SU-DHL-6 (cell line): ENCODE data around the gene MEDAG.

ENCODE experiments used
- EZH2phosphoT487 ChIP-seq: fragments of 200-600 bp; sonication (generic), shearing (Covaris generic); conservative IDR thresholded peaks from 2 replicates; pipeline ENCODE4 v1.6.1; 2018; ENCODE audit warnings: mild to moderate bottlenecking, antibody characterized with exemption, low read length, moderate library complexity, mixed read lengths
- TF ChIP-seq, protein P1 (sequence below): fragments of 200-600 bp; sonication (generic); IDR thresholded peaks from one replicate; pipeline ENCODE4 v1.5.1; 2017; ENCODE audit warnings: antibody characterized with exemption, mild to moderate bottlenecking, low read length, moderate library complexity; ENCODE audit not compliant: insufficient read depth, poor library complexity, severe bottlenecking

GRCh38 chr13:30882996-30883766 is 22.9 kb upstream of the MEDAG start:
- TF ChIP-seq, protein P1, sequence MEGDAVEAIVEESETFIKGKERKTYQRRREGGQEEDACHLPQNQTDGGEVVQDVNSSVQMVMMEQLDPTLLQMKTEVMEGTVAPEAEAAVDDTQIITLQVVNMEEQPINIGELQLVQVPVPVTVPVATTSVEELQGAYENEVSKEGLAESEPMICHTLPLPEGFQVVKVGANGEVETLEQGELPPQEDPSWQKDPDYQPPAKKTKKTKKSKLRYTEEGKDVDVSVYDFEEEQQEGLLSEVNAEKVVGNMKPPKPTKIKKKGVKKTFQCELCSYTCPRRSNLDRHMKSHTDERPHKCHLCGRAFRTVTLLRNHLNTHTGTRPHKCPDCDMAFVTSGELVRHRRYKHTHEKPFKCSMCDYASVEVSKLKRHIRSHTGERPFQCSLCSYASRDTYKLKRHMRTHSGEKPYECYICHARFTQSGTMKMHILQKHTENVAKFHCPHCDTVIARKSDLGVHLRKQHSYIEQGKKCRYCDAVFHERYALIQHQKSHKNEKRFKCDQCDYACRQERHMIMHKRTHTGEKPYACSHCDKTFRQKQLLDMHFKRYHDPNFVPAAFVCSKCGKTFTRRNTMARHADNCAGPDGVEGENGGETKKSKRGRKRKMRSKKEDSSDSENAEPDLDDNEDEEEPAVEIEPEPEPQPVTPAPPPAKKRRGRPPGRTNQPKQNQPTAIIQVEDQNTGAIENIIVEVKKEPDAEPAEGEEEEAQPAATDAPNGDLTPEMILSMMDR: no peak
- TF ChIP-seq EZH2phosphoT487: no peak
